GM18498 (cell line): ENCODE results near the gene CDH23.

Experiments
- ATAC-seq: cut with Tn5 transposase; IDR thresholded peaks from one replicate; pipeline ENCODE4 v1.9.1; 2021; ENCODE audit warnings: mild to moderate bottlenecking, moderate library complexity; ENCODE audit not compliant: unreplicated experiment

The CDH23 gene

GRCh38 chr10:71852355-71852937 lies 455.7 kb downstream of the CDH23 start:
- ATAC-seq = no peak

GRCh38 chr10:71854031-71854430 lies 457.3 kb downstream of the CDH23 start:
- ATAC-seq = no peak

DNA sequence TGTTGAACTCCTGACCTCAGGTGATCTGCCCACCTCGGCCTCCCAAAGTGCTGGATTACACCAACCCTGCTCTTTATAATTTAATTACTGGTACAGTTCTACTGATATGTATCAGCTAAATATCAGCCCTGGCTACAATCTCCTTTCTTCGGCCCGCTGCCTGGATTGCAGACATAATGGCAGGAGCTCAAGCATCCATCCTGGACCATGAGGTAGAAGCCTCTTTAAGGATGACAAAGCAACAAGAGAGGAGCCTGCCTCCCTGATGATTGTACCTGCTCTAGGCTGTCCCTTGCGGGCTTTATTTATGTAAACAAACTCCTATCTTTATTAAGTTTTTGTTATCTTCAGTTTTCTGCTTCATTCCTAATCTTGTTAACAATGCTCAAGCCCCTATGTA lies 459.9 kb downstream of the CDH23 start:
- ATAC-seq = no peak

DNA sequence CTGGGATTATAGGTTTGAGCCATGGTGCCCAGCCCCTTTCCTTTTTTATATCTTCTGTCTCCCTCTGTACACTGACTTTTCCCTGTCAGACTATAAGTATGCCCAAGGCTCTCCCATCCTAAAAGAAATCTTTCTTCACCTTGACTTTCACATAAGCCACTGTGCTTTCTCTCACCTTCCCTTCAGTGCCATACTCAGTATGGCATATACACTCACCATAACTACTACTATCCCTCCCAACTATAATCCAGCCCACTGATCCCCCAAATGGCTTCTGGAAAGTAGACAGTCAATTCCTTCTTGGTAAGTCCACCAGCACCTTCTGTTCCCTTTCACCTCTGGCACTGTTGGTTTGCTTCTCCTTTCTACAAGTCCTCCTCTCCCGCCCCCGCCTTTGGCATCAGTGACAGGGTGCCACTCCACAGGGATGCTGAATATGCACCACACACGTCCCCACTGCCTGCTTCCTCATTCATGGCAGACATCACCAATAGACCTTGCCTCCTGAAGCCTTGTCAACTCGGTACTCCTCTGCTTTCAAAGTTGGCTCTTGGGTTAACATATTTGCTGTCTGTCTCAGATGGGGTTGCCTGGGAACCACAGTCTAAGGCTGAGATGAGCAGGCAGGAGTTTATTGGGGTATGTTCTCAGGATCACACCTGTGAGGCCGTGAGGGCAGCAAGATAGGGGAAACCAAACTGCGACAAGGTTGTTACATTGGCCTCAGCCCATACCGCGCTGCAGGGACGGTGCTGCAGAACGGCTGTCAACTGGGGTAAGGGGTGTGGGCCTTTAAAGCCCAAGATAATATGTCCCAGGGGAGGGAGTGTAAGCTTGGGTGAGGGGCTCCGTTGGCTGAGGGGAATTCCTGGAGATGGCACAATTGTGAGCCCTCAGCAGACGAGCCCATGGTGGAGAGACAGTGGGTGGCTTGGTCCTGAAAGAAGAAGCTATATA lies 461.5 kb downstream of the CDH23 start:
- ATAC-seq = no peak

- no peak for ATAC-seq
These were observed 463.7 kb downstream of the CDH23 start for GRCh38 chr10:71860243-71861029.

- ATAC-seq = no peak
These were observed 466.5 kb downstream of the CDH23 start for GRCh38 chr10:71863203-71863602.

- no peak for ATAC-seq
These were observed 468.2 kb downstream of the CDH23 start for GRCh38 chr10:71864911-71865361.
